HepG2 (cell line): Measurements from ENCODE around the gene NOTCH4. TPM values are rescaled to one million over a fixed set of nuclear protein-coding genes. Genes with fewer than 3 reads are reported as not detected.

ENCODE experiments used
- ATAC-seq: fragments of 200-7000 bp; cut with Tn5 transposase; 3 replicates; pipeline ENCODE4 v1.9.1; 2020; ENCODE audit warnings: mild to moderate bottlenecking, moderate library complexity
- BruUV-seq: library from RNA; stranded (reverse); fragments of 400-500 nt; replicated peaks from 2 replicates; lab custom pipeline; 2021; lab: Mats Ljungman, UMichigan
- CTCF ChIA-PET: fragments of 300-600 bp; formaldehyde crosslinking; extraction: SDS; loops from one replicate; lab custom pipeline; 2021; ENCODE audit warnings: low total read pairs, inconsistent platforms, low intra/inter-chr PET ratio; lab: Yijun Ruan, JAX
- POLR2A ChIA-PET: fragments of 350-600 bp; sonication (Branson Sonifier 250); formaldehyde crosslinking; loops from one replicate; lab custom pipeline; 2020; ENCODE audit warnings: antibody characterized with exemption, inconsistent platforms; lab: Yijun Ruan, JAX
- DNase-seq: peaks from one replicate; pipeline ENCODE4 v3.0.0-alpha.2; 2015; ENCODE audit warnings: low spot score
- FAIRE-seq: peaks from 3 replicates; lab custom pipeline; 2011; peaks lifted over from hg19 to GRCh38; lab: Jason Lieb, UNC
- H2AFZ ChIP-seq: one replicate; pipeline ENCODE4 v1.6.1; 2011; ENCODE audit warnings: low read length, inconsistent platforms
- H3K27ac ChIP-seq: fragments of 300-600 bp; 3 replicates; pipeline ENCODE4 v1.8.0; 2011; ENCODE audit warnings: mixed run types, mild to moderate bottlenecking, mixed read lengths, low read length, inconsistent platforms; ENCODE audit not compliant: insufficient read depth; ENCODE audit errors: extremely low read length
- H3K27me3 ChIP-seq, 2 experiments: fragments of 200-600 bp in 1 of 2; 2 replicates in 1 of 2; 3 replicates in 1 of 2; pipeline versions ENCODE4 v1.6.0 to v1.8.0; 2011; ENCODE audit warnings: low read length in 2 of 2, mild to moderate bottlenecking in 2 of 2, moderate library complexity in 2 of 2, inconsistent platforms in 1 of 2; ENCODE audit not compliant: insufficient read depth in 2 of 2, control insufficient read depth in 1 of 2
- H3K36me3 ChIP-seq, 2 experiments: fragments of 200-600 bp in 1 of 2; replicated peaks in 1 of 2; 2 replicates in 1 of 2; 3 replicates in 1 of 2; pipeline versions ENCODE4 v1.5.1 to v1.8.0; 2011; ENCODE audit warnings: low read length in 2 of 2, inconsistent platforms in 1 of 2; ENCODE audit not compliant: insufficient read depth in 2 of 2, control insufficient read depth in 1 of 2
- H3K4me1 ChIP-seq: 2 replicates; pipeline ENCODE4 v1.5.1; 2012; ENCODE audit warnings: low read length, inconsistent platforms; ENCODE audit not compliant: insufficient read depth
- H3K4me2 ChIP-seq: 2 replicates; pipeline ENCODE4 v1.6.0; 2011; ENCODE audit warnings: low read depth, low read length, inconsistent platforms
- H3K4me3 ChIP-seq, 3 experiments: fragments of 200-600 bp in 1 of 3; sonication (generic), shearing (Covaris generic) in 1 of 3; replicated peaks in 1 of 3; 2 replicates each; pipeline ENCODE4 v1.5.1; 2011 to 2016; ENCODE audit warnings: low read length in 3 of 3, inconsistent platforms in 2 of 3, low read depth in 2 of 3, mild to moderate bottlenecking in 2 of 3, control low read depth in 1 of 3, mixed read lengths in 1 of 3; ENCODE audit not compliant: insufficient read depth in 1 of 3
- H3K79me2 ChIP-seq: one replicate; pipeline ENCODE4 v1.6.1; 2011; ENCODE audit warnings: low read length, inconsistent platforms; ENCODE audit not compliant: insufficient read depth
- H3K9ac ChIP-seq: 2 replicates; pipeline ENCODE4 v1.6.0; 2011; ENCODE audit warnings: mild to moderate bottlenecking, low read depth, low read length, inconsistent platforms; ENCODE audit not compliant: insufficient read depth
- H3K9me3 ChIP-seq: 2 replicates; pipeline ENCODE4 v1.5.1; 2012; ENCODE audit warnings: mild to moderate bottlenecking, low read length
- H4K20me1 ChIP-seq: 2 replicates; pipeline ENCODE4 v1.6.0; 2011; ENCODE audit warnings: inconsistent platforms, mild to moderate bottlenecking, low read length, moderate library complexity; ENCODE audit not compliant: insufficient read depth
- CHCHD3 ChIP-seq: sonication (generic); formaldehyde crosslinking; IDR thresholded peaks from 2 replicates; pipeline ENCODE4 v1.8.0; 2022; ENCODE audit warnings: mild to moderate bottlenecking, missing genetic modification reagents, moderate library complexity
- KDM6A ChIP-seq: IDR thresholded peaks from 2 replicates; pipeline ENCODE4 v1.6.1; 2016; ENCODE audit warnings: low read depth
- MAFK ChIP-seq, 2 experiments: IDR thresholded peaks in 1 of 2; conservative IDR thresholded peaks in 1 of 2; 2 replicates each; pipeline ENCODE4 v1.6.1; 2011; ENCODE audit warnings: improper control_type of control experiment in 2 of 2, low read length in 2 of 2
- POLR2A ChIP-seq, 2 experiments: IDR thresholded peaks; 2 replicates each; pipeline ENCODE4 v1.6.1; 2011; ENCODE audit warnings: low read depth in 2 of 2, low read length in 2 of 2, mild to moderate bottlenecking in 1 of 2, moderate library complexity in 1 of 2; ENCODE audit not compliant: insufficient read depth in 1 of 2
- POLR2G ChIP-seq: fragments of 200-400 bp; formaldehyde crosslinking; IDR thresholded peaks from 2 replicates; pipeline ENCODE4 v1.6.1; 2018; ENCODE audit warnings: mild to moderate bottlenecking, low read depth, low read length, moderate library complexity
- SATB2 ChIP-seq: sonication (generic); formaldehyde crosslinking; IDR thresholded peaks from 2 replicates; pipeline ENCODE4 v1.5.0; 2020; ENCODE audit warnings: missing genetic modification reagents
- SOX5 ChIP-seq: IDR thresholded peaks from 2 replicates; pipeline ENCODE4 v1.6.1; 2016; ENCODE audit warnings: borderline replicate concordance
- SRF ChIP-seq: IDR thresholded peaks from 2 replicates; pipeline ENCODE4 v1.6.1; 2011; ENCODE audit warnings: mild to moderate bottlenecking, low read depth, low read length, moderate library complexity
- SRY ChIP-seq: sonication (generic); formaldehyde crosslinking; IDR thresholded peaks from 2 replicates; pipeline ENCODE4 v1.8.0; 2022; ENCODE audit warnings: mild to moderate bottlenecking, missing genetic modification reagents
- ZEB1 ChIP-seq: IDR thresholded peaks from 2 replicates; pipeline ENCODE4 v1.6.1; 2012; ENCODE audit warnings: mild to moderate bottlenecking, low read depth, inconsistent platforms; ENCODE audit not compliant: insufficient replicate concordance
- ZNF225 ChIP-seq: sonication (generic); formaldehyde crosslinking; IDR thresholded peaks from 2 replicates; pipeline ENCODE4 v1.4.0; 2020; ENCODE audit warnings: mild to moderate bottlenecking, missing genetic modification reagents
- ZNF672 ChIP-seq: sonication (generic); formaldehyde crosslinking; IDR thresholded peaks from 2 replicates; pipeline ENCODE4 v1.8.1; 2022; ENCODE audit warnings: missing genetic modification reagents
- WGBS: methylation state at CpG from one replicate; pipeline ENCODE4 v1.1.6; 2017; ENCODE audit warnings: low lambda C conversion rate; 5-methylcytosine and 5-hydroxymethylcytosine counted together
- in situ Hi-C: cut with HindIII; loops from 2 replicates; pipeline ENCODE4 v1.10.0; 2017; ENCODE audit warnings: low pct_unique_long_range_greater_than_20kb; ENCODE audit not compliant: extremely low pct_ligation_motif_present
- intact Hi-C: fragments of 100-400 bp; cut with micrococcal nuclease; formaldehyde crosslinking; loops from one replicate; pipeline ENCODE4 v1.10.0; 2022; ENCODE audit not compliant: unreplicated experiment
- polyA plus RNA-seq, 8 experiments: library from polyadenylated mRNA; depleted of rRNA in 3 of 8; stranded (reverse) in 7 of 8; unstranded in 1 of 8; fragments of >200 nt; fragmentation: Illumina TruSeq in 4 of 8; extraction: Trizol in 4 of 8; gene quantifications; 2 replicates each; pipeline versions ENCODE4 v1.2.1 to v1.2.3, GENCODE V29; 2011 to 2016; ENCODE audit warnings: low read depth in 4 of 8, missing spikeins in 1 of 8, mixed read lengths in 1 of 8; ENCODE audit not compliant: insufficient read depth in 1 of 8
- total RNA-seq, 5 experiments: library from RNA; depleted of rRNA; stranded (reverse); fragments of >200 nt; fragmentation: Illumina TruSeq; extraction: Trizol; gene quantifications; 2 replicates each; pipeline ENCODE4 v1.2.3, GENCODE V29; 2016; ENCODE audit warnings: low read depth in 1 of 5
- TF ChIP-seq, protein P1 (sequence below): sonication (generic); formaldehyde crosslinking; conservative IDR thresholded peaks from 2 replicates; pipeline ENCODE4 v1.4.0; 2020; ENCODE audit warnings: missing genetic modification reagents
- TF ChIP-seq, protein P2 (sequence below): sonication (generic); formaldehyde crosslinking; IDR thresholded peaks from one replicate; pipeline ENCODE4 v1.5.1; 2020; ENCODE audit warnings: mild to moderate bottlenecking, missing genetic modification reagents; ENCODE audit errors: not compliant biosample characterization

NOTCH4 gene
- total and polyA plus RNA-seq, 2 of the 13 experiments (the other 11 are each of a cell fraction or from before 2014, with no cell fraction given): 0.51 to 0.83 TPM

DNA sequence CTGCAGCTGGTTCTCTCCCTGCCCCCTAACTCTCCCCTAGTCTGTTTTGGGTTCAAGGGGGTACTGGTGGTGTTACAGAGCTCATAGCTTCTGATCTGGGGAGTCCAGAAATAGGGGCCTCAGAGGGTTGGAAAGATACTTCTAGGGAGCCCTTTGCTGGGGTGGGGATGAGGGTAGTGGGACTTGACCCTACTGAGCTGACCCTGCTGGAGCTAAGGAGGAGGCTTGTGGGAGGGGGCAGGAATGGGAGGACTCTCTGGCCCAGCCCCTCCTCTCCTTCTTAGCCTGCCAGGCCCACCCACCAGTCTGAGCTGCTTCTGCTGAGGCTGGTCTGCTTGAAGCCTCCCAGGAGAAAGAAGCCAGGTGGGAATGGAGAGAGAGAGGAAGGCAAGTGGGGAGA lies 59.6 kb downstream of the NOTCH4 start, which contains the start of gene EGFL8 (continued):
- TF ChIP-seq MAFK (conservative IDR thresholded peaks at IDR 0.05 in 1 of 2, IDR thresholded peaks at IDR 0.05 in 1 of 2; ENCODE audit: low read length in 2 of 2) (no peak), ZNF225 (CRISPR knock-in tag) (no peak), SRF (no peak), ZEB1 (no peak), POLR2G (no peak), CHCHD3 (no peak), KDM6A (CRISPR knock-in tag) (no peak)
- TF ChIP-seq, protein P1, sequence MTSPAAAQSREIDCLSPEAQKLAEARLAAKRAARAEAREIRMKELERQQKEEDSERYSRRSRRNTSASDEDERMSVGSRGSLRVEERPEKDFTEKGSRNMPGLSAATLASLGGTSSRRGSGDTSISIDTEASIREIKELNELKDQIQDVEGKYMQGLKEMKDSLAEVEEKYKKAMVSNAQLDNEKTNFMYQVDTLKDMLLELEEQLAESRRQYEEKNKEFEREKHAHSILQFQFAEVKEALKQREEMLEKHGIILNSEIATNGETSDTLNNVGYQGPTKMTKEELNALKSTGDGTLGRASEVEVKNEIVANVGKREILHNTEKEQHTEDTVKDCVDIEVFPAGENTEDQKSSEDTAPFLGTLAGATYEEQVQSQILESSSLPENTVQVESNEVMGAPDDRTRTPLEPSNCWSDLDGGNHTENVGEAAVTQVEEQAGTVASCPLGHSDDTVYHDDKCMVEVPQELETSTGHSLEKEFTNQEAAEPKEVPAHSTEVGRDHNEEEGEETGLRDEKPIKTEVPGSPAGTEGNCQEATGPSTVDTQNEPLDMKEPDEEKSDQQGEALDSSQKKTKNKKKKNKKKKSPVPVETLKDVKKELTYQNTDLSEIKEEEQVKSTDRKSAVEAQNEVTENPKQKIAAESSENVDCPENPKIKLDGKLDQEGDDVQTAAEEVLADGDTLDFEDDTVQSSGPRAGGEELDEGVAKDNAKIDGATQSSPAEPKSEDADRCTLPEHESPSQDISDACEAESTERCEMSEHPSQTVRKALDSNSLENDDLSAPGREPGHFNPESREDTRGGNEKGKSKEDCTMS (CRISPR knock-in tag): no peak

GRCh38 chr6:32163559-32164258 lies 60.2 kb downstream of the NOTCH4 start:
- Histone ChIP-seq H3K9me3 (no peaks in the 10 kb centered on the region), H3K4me3 (no peak overlapping the region), H3K27ac (no peak overlapping the region), H4K20me1 (no peaks in the 10 kb centered on the region), H3K4me1 (no peaks in the 10 kb centered on the region), H3K4me2 (no peak overlapping the region), H3K36me3 (peaks cover 10 to 32% of the 10 kb centered on the region in 2 experiments), H3K27me3 (no peaks in the 10 kb centered on the region), H3K9ac (no peak overlapping the region), H3K79me2 (no peaks in the 10 kb centered on the region), H2AFZ (no peak overlapping the region)
- FAIRE-seq (no peak), DNase-seq (no peak), ATAC-seq (no peak)
- intact Hi-C loops: no loop called here
- WGBS: over 99% methylated on average over 7 of the region's 7 CpGs
- in situ Hi-C loops: no loop called here
- ChIA-PET CTCF (no interaction called here), POLR2A (interaction anchor here (1.2 kb wide), 1 partner anchor 9 kb away, joined by 3 read pairs; no protein-coding TSS in a partner anchor)
- no TSS peak for BruUV-seq
- TF ChIP-seq SRY: no peak
- no peak for TF ChIP-seq SOX5
- no peak for TF ChIP-seq SATB2
- TF ChIP-seq, protein P2, sequence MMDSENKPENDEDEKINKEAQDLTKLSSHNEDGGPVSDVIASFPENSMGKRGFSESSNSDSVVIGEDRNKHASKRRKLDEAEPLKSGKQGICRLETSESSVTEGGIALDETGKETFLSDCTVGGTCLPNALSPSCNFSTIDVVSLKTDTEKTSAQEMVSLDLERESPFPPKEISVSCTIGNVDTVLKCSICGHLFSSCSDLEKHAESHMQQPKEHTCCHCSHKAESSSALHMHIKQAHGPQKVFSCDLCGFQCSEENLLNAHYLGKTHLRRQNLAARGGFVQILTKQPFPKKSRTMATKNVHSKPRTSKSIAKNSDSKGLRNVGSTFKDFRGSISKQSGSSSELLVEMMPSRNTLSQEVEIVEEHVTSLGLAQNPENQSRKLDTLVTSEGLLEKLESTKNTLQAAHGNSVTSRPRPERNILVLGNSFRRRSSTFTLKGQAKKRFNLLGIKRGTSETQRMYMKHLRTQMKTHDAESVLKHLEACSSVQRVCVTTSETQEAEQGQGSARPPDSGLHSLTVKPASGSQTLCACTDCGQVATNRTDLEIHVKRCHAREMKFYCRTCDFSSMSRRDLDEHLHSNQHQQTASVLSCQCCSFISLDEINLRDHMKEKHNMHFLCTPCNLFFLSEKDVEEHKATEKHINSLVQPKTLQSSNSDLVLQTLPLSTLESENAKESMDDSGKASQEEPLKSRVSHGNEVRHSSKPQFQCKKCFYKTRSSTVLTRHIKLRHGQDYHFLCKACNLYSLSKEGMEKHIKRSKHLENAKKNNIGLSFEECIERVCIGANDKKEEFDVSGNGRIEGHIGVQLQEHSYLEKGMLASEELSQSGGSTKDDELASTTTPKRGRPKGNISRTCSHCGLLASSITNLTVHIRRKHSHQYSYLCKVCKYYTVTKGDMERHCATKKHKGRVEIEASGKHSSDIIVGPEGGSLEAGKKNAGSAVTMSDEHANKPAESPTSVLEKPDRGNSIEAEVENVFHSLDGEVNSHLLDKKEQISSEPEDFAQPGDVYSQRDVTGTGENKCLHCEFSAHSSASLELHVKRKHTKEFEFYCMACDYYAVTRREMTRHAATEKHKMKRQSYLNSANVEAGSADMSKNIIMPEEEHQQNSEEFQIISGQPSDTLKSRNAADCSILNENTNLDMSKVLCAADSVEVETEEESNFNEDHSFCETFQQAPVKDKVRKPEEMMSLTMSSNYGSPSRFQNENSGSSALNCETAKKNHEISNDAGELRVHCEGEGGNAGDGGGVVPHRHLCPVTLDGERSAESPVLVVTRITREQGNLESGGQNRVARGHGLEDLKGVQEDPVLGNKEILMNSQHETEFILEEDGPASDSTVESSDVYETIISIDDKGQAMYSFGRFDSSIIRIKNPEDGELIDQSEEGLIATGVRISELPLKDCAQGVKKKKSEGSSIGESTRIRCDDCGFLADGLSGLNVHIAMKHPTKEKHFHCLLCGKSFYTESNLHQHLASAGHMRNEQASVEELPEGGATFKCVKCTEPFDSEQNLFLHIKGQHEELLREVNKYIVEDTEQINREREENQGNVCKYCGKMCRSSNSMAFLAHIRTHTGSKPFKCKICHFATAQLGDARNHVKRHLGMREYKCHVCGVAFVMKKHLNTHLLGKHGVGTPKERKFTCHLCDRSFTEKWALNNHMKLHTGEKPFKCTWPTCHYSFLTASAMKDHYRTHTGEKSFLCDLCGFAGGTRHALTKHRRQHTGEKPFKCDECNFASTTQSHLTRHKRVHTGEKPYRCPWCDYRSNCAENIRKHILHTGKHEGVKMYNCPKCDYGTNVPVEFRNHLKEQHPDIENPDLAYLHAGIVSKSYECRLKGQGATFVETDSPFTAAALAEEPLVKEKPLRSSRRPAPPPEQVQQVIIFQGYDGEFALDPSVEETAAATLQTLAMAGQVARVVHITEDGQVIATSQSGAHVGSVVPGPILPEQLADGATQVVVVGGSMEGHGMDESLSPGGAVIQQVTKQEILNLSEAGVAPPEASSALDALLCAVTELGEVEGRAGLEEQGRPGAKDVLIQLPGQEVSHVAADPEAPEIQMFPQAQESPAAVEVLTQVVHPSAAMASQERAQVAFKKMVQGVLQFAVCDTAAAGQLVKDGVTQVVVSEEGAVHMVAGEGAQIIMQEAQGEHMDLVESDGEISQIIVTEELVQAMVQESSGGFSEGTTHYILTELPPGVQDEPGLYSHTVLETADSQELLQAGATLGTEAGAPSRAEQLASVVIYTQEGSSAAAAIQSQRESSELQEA (CRISPR knock-in tag): no peak
- TF ChIP-seq ZNF672 (CRISPR knock-in tag): no peak
- TF ChIP-seq POLR2A (IDR thresholded peaks at IDR 0.05; ENCODE audit: insufficient read depth in 1 of 2, low read depth in 2 of 2, low read length in 2 of 2): no peak
